Activated T-helper 1 cell treated with Interleukin-2 at 50 U/mL for 16 hours (primary cell): ENCODE measurements around the gene FAM184B.
A peak's percentile ranks its signal among the peaks of the same experiment; 100 is the strongest.

Source experiments
- DNase-seq: peaks from one replicate; pipeline ENCODE4 v3.0.0-alpha.2; 2020; ENCODE audit warnings: low read depth

FAM184B gene

GRCh38 chr4:17636341-17636695, 145.1 kb downstream of the FAM184B start:
- no peak for DNase-seq

DNA sequence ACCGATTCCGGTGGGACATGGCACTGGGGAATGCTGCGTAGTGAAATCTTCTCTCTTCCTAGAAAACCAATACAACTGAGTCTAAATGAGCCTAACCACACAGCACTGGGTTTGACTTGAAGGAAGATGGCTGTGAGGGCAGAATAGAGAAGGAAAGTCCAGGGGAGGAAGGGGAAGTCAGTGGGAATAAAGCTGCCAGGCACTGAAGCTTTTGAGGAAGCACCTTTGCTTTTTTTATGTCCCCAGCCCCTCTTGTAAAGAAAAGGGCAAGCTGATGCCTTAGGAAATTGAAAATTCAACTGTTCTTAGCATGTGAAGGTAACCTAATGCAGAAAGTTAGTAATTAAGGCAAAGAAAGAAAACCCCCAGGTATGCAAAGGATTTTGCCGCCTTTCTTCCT, 146.4 kb downstream of the FAM184B start:
- DNase-seq, result no peak

DNA sequence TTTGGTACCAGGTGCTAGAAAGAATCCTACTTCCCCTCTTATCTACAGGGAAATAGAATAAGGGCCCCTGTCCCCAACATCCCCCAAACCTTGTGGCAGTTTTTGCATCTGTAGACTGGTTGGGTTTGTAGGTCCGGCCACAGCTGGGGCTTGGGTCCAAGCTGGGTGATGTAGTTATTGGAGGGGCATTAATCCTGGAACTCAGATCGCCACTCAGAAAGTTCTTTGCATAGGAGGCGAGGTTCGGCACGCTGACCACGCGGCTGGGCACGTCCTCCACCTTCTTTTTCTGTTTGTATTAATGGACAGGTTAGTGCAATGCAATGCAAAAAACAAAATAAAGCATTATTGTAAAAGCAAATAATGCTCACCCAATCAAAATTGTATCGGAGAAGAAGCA, 147.8 kb downstream of the FAM184B start:
- no peak for DNase-seq

- DNase-seq, result no peak
Measured at GRCh38 chr4:17630228-17630627, 151.2 kb downstream of the FAM184B start.

- no peak for DNase-seq
Measured at GRCh38 chr4:17624821-17625220, 156.6 kb downstream of the FAM184B start.

DNA sequence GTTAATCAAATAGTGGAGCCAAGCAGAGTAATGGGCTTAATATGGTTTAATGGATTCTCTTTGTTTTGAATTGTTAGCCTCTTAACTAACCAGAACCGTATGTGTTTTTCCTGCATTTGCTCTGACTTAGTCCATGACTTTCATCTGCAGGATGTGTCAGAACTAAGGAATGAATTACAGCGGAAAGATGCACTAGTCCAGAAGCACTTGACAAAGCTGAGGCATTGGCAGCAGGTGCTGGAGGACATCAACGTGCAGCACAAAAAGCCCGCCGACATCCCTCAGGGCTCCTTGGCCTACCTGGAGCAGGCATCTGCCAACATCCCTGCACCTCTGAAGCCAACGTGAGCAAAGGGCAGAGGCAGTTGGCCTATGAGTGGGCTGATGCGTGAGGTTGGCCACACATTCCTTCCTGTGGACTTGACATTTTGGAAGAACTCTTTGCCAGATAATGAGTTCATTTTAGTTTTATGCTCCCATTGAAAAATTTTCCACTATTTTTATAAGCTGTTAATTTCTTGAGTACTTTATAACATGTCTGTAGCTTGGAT, 157.9 kb downstream of the FAM184B start:
- DNase-seq, result no peak

DNA sequence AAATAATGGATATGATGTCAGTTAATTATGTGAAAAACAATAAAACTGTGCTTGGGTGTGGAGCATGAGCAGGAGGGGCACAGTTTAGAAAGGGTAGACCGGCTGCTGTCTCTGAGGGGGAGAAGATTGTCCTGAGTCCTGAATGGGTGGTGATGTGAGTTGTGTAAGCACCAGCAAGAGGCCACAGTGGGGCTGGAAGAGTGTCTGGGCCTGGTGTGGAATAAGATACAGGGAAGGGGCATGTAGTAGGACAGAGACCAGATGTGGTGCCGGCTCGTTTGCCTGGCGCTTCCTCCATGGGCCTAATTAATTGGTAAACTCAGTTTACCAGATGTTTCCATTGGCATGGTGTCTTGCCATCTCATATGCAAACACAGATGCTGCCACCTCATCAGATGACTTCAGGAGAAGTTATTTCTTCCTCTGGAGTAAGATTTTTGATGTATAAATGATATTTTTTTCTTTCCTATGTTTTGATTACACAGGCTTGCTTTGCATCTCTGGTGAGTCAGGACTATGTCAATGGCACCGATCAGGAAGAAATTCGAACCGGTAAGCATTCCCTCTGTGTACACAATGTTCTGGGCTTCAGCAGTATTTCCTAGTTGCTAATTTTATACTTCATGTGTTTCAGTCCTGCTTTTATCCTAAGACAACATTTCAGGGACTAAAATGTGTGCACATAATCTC, 161.9 kb downstream of the FAM184B start:
- no peak for DNase-seq

- no peak for DNase-seq
Measured at GRCh38 chr4:17618926-17619325, 162.5 kb downstream of the FAM184B start.

DNA sequence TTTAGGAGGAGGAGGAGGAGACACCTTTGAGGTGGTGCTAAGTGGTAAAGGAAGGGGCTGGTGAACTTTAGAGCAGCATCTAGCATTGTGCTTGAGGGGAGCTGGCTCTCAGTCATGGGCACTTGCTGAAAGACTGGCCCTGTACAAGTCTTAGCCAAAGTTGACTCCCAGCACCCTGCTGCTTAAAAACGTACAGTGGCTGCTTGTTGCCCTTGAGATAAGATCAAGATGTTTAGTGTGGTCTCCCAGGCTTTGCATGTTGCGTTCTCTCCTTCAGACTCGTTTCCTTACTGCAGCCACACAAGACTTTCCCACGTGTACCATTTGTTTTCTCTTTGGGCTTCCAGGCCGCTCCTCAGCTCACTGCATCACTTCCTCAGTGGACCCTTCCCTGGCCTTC, 165.1 kb downstream of the FAM184B start:
- DNase-seq, result no peak

- DNase-seq, result peak; percentile 90
Measured at GRCh38 chr4:17614416-17615299, 166.8 kb downstream of the FAM184B start, which contains the start of gene MED28. TSS of gene MED28 (plus strand) at chr4:17614641. CDS start at chr4:17614655, 14 bp downstream.

DNA sequence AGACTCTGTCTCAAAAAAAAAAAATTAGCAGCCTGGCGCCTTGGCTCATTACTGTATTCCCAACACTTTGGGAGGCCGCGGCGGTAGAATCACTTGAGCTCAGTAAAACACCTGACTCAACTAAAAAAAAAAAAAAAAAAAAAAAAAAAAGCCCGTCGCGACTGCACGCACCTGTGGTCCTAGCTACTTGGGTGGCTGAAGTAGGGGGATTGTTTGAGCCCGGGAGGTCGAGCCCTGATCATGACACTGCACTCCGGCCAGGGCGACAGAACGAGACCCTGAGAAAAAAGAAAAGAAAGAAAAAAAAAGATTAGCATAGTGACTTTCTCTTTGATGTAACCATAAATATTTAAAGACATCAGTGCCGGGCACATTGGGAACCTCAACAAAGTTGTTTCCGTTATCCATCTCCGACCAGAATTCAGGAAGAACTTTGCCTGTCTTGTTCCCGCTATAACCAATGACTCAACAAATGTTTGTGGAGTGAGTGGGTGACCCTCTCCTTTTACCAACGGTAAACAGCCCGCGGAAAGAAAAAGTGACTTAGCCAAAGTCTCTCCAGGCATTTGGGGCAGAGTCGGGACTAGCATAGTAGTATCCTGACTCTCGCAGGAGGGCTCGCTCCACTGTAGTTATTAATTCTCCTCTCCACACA, 167.5 kb downstream of the FAM184B start:
- DNase-seq, result peak; percentile 11

DNA sequence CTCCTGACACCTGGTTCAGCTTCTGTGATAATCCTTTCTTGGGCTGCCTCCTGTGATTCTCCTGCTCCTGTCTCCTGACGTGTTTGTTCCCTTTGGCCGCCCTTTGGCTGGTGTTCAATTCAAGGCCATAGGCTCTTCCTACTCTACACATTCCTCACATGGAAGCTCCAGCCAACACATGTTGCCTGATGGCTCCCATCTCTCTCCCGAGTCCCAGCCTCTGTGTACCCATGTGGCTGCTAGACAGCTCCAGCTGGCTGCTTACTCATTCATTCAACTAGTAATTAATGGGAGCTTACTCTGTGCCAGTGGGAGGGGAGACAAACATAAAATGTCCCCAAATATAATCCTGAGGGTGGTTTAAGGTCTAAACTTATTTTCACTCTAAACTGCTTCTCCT, 176.2 kb downstream of the FAM184B start:
- DNase-seq, result no peak

DNA sequence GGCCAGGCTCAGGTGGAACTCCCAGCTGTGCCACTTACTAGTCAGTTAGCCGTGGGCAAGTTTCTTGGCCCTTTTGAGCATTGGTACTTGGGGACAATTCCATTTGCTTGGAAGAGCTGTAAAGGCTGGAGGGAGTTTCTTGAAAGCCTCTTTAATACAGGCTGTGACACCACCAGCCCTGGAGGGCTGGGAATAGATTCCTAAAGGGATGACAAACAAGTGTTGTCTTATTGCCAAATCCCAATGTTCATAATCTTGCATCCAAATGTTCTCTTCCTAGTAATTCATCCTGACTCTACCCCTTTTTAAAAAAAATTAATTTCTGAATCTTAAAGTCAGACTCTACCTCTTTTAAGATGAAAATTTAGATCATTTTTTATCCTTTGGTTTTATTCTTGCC, 181.6 kb downstream of the FAM184B start:
- no peak for DNase-seq

DNA sequence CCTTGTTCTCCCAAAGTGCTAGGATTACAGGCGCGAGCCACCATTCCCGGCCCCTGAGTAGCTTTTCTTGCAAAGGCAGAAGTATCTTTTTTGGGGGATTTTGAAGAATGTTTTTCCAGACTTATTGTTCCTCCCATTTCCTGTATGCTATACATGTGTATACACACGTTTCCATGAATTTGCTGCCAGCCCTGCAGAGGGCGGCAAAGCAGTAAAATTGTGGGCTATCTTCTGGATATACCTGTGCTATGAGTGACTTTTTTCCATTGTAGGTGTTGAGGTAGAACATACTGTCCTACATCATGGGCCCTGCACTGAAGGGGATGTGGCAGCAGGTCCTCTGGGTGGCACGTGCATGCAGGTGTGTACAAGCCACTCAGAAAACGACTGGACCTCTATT, 183.9 kb downstream of the FAM184B start:
- DNase-seq, result no peak

DNA sequence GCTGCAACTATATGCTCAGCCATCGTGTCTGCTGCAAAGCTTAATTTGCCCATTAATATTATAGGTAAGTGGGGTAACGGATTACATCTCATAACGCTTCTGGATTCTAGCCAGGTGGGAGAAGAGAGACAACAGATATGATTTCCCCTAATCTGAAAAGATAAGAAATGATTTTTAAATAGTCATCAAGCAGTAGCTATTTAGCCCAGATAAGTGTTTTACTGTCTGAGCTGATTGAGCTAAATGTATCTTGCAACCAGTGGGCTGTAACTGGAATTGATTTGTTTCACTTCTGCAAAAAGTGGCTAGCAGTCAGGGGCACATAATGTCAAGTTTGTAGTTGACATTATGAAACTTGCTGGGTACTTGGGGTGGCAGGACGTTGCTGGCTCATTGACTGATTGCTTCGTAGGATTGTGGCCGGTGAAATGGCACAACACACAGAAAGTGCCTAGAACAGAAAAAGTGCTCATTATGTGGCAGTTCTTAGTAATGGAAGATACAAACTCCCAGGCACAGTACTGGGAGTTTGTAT, 185.9 kb downstream of the FAM184B start:
- DNase-seq, result no peak

DNA sequence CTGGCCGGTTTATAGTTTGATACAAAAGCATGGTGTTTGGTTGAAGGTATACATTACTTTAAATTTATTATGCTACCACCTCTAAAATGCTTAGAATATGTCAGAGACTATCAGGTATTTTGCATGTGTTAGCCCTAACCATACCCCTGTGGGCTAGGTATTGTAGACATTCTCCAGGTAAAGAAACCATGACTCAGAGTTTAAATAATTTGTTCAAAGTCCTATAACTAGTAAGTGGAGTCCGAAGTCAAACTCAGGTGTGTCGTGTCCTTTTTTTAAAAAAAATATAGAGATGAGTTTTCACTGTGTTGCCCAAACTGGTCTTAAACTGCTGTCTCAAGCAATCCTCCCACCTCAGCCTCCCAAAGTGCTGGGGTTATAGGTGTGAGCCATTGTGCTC, 192.1 kb downstream of the FAM184B start:
- no peak for DNase-seq

DNA sequence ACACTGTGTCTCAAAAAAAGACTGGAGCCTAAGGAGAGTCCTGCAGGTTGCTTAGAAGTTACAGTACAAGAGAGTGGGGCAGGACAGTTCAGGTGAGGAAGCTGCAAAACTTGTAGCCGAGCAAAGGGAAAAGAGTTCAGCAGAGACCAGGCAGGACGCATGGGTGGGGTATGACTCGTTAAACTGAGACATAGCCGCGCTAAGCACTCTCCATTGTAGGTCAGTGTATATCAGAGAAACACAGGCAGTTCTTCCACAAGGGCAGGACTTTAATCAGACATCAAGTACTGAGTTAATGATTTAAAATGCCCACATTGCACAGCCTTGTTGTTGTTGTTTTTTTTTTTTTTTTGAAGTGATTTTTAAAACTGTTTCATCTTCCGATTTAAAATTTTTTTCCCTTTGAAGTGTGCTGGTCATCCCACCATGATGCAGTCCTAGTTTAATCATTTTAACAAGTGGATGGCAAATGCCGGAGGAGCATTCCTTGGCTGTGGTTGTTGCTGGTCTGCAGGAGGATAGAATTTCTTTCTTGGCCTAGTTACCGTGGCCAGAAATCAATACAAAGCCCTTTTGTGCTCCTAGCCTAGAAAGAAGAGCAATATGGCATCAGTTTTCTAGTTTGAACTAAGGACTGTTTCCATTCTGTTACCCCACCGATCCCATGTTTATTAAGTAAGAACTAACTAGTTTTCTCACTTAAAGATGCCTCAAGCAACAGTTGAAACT, 194.2 kb downstream of the FAM184B start:
- DNase-seq, result no peak

DNA sequence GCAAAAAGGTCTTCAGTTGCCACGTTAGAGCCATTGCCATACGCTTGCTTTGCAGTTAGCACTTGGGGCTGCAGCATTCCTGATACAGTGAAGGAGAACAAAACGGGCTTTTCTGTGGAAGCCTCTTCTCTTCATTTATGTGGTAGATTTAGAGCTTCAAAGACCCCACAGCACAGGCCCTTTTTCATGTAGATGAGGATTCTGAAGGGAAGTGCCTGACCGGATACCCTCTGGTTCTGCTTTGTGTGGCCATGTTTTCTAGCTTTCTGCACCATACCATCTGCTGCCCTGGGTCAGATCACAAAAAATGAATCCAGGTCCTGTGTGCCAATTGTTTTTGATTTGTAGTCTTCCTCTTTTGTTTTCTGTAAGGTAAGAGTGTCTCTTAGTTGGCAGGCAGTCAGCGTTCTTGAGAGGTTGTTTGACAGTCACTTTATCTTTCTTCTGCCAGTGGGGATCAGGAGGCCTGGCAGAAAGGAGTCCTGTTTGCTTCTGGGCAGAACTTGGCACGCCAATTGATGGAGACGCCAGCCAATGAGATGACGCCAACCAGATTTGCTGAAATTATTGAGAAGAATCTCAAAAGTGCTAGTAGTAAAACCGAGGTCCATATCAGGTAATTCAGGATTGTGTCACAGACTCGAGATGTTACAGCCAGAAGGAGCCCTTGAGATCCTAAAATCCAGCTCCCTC, 196.8 kb downstream of the FAM184B start:
- no peak for DNase-seq

GRCh38 chr4:17583941-17584340, 197.5 kb downstream of the FAM184B start:
- DNase-seq, result no peak

- no peak for DNase-seq
Measured at GRCh38 chr4:17583276-17583675, 198.1 kb downstream of the FAM184B start.

GRCh38 chr4:17580969-17581368, 200.5 kb downstream of the FAM184B start:
- DNase-seq, result no peak
